AG09309 (cell line): Measurements from ENCODE around the gene GOLGA6L6.
"Not testable (repeated sequence)": the region's sequence is repeated elsewhere in the genome, so short reads cannot be mapped to it uniquely, and the experiment has no call there.

Experiments
- DNase-seq: peaks from one replicate; pipeline ENCODE4 v3.0.0-alpha.2; 2010; ENCODE audit warnings: low read depth
- H3K4me3 ChIP-seq: 2 replicates; pipeline ENCODE4 v1.5.1; 2011; ENCODE audit warnings: mild to moderate bottlenecking, low read depth, low read length, moderate library complexity; ENCODE audit not compliant: control insufficient read depth

Gene GOLGA6L6

DNA sequence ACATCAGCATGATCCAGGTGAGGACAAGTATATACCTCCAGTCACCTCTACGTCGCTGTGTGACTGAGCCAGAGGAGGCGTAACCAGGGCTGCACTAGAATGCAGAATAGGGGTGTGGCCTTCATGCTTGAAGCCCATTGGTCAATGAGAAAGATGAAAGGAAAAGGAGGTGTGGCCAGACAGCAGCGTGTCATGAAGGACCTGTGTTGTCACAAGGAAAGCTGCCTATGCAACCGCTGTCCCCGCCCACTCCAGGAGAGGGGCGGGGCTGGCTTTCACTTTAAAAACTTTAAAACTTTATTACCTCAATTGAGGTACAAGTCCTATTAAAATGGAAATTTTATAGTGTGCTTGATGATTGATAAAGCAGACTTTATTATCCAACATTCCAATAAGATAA lies at the start of gene GOLGA6L6:
GOLGA6L6 (minus strand) TSS at position 101 of the 400 bp plus-strand sequence; CDS start at position 10, 91 bp downstream.
- DNase-seq, H3K4me3 ChIP-seq: not testable (repeated sequence)

DNA sequence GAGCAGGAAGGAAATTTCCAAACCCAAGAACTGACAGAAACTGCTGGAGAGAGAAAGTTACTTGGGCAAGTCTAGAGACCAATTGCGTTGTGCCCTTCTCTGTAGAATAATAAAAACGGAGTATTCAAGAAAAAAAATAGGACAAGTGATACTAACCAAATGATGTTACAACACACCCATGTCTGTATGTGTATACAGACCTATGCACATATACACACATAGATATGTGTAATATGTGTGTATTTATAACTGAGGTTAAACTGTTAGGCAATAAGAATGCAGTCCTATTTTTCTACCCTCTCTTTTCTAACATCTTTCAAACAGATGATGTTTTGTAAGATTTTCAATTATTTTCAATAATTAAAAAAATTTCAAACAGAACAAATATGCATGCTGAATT lies 48.5 kb upstream of the GOLGA6L6 start:
- H3K4me3 ChIP-seq, DNase-seq: not testable (repeated sequence)

GRCh38 chr15:20586821-20587220 lies 45.2 kb upstream of the GOLGA6L6 start:
- not testable (repeated sequence) for H3K4me3 ChIP-seq

DNA sequence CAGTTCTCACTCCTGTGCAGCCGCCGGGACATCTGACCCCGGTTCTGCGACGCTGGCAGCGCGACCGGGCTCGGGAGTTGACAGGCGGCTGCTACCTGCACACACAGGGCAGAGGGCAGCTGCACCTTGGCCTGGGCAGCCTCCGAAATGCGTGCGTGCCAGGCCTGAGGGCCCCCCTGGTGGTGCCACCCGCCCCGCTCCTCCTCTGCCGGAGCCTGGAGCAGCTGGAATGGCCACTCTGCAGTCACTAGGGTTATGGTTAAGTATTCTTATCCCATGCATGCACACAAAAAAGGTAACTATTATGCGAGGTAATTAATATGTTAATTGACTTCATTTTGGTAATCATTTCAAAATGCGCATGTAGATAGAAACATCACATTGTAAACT lies 41.1 kb upstream of the GOLGA6L6 start:
- not testable (repeated sequence) for H3K4me3 ChIP-seq, DNase-seq

More at GRCh38 chr15:20586821-20587220, 45.2 kb upstream of the GOLGA6L6 start:
- not testable (repeated sequence) for DNase-seq

GRCh38 chr15:20582109-20582725 lies 40.6 kb upstream of the GOLGA6L6 start:
- DNase-seq, H3K4me3 ChIP-seq: not testable (repeated sequence)

- DNase-seq, H3K4me3 ChIP-seq: not testable (repeated sequence)
Observed at GRCh38 chr15:20581261-20582108, 39.9 kb upstream of the GOLGA6L6 start.

GRCh38 chr15:20579662-20580061 lies 38.1 kb upstream of the GOLGA6L6 start:
- not testable (repeated sequence) for H3K4me3 ChIP-seq, DNase-seq

DNA sequence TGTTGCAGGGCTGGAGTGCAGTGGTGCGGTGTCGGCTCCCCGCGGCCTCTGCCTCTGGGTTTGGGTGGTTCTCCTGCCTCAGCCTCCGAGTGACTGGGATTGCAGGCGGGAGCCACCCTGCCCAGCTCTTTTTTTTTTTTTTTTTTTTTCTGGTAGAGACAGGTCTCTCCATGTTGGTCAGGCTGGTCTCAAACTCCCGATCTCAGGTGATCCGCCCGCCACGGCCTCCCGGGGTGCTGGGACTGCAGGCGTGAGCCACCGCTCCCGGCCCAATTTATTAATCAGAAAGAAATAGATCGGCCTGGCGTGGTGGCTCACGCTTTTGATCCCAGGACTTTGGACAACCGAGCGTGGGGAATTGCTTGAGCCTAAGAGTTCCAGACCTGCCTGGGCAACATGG lies 9.7 kb upstream of the GOLGA6L6 start:
- H3K4me3 ChIP-seq, DNase-seq: not testable (repeated sequence)

GRCh38 chr15:20505926-20506658 lies 35.5 kb downstream of the GOLGA6L6 start:
- not testable (repeated sequence) for DNase-seq, H3K4me3 ChIP-seq

- not testable (repeated sequence) for DNase-seq, H3K4me3 ChIP-seq
Observed at GRCh38 chr15:20502839-20503238, 38.8 kb downstream of the GOLGA6L6 start.

DNA sequence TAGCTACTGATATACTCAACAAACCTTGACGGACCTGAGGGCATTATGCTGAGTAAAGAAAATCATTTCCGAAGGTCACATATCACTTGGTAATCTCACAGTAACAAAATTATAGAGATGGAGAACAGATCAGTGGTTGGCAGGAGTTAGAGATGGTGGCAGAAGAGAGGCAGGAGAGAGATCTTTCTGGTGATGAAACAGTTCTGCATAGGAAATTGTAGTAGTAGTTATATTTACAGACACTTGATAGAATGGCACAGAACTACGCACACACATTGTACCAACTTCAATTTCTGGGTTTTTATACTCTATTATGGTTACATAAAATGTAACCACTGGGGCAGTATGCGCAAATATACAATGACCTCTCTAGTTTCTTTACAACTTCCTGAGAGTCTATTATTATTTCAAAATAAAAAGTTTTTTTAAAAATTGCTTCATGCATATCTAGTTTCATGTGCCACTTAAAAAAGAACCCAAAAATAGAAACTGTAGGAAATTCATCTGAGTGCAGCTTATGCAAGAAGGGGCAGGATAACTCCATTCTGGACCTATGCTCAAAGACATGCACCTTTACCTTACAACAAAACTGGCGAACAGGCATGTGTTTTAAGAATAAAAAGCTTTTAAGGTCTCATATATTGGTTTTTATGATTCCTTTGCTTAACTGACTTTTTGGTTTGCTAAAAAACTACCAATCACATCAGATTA lies 39.9 kb downstream of the GOLGA6L6 start:
- DNase-seq, H3K4me3 ChIP-seq: not testable (repeated sequence)

- not testable (repeated sequence) for H3K4me3 ChIP-seq, DNase-seq
Observed at GRCh38 chr15:20497781-20498180, 43.8 kb downstream of the GOLGA6L6 start.

GRCh38 chr15:20493035-20493434 lies 48.6 kb downstream of the GOLGA6L6 start:
- not testable (repeated sequence) for H3K4me3 ChIP-seq, DNase-seq

GRCh38 chr15:20492598-20492997 lies 49.0 kb downstream of the GOLGA6L6 start:
- H3K4me3 ChIP-seq: not testable (repeated sequence)

DNA sequence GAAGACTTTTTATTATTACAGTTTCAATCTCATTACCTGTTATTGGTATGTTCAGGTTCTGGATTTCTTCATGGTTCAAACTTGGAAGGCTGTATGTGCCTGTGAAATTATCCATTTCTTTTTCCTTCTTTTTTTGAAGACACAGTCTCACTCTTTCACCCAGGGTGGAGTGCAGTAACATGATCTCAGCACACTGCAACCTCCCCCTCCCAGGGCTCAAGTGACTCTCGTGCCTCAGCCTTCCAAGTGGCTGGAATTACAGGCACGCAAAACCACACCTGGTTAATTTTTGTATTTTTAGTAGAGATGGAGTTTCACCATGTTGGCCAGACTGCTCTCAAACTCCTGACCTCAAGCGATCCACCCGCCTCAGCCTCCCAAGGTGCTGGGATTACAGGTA lies 52.3 kb downstream of the GOLGA6L6 start:
- DNase-seq, H3K4me3 ChIP-seq: not testable (repeated sequence)

More at GRCh38 chr15:20492598-20492997, 49.0 kb downstream of the GOLGA6L6 start:
- not testable (repeated sequence) for DNase-seq
